Activated T-cell treated with anti-CD3 and anti-CD28 coated beads for 24 hours (primary cell): ENCODE measurements around the gene ZNF592.

Source experiments
- DNase-seq: peaks from one replicate; pipeline ENCODE4 v3.0.0-alpha.2; 2020; ENCODE audit warnings: low read depth

Gene ZNF592

DNA sequence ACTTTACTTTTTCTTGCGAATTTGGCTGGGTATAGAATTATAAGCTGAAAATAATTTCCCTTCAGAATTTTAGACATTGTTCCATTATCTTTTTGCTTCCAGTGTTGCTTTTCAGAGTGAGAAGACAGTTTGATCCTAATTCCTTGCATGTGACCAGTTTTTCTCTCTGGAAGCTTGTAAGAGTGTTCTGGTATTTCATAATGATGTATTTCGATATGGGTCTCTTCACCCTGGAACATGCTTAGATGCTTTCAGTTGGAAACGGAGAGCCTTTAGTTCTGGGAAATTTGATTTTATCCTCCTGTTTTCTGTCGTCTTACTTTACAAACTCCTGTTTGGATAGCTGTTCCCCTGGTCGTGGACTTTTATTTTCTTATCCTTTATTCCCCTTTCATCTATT, 82.6 kb downstream of the ZNF592 start:
- DNase-seq = no peak

DNA sequence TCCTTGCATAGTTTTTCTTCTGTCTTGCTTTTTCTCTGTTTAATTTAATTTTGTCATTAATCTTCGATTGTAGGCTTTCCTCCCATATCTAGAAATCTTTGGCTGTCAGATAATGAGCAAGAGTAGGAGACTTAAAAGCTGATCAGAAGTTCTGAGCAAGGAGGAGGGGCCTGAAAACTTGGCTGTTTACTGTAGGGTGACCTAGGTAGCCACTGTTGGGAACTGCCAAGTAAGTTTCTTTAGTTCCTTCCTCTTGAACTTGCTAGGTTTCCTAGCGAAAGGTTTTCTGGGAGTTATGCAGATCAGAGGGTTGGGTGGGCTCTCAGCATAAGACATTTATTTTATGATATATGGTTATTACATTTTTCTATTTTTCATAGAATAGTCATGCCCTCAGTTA, 83.2 kb downstream of the ZNF592 start:
- no peak for DNase-seq

DNA sequence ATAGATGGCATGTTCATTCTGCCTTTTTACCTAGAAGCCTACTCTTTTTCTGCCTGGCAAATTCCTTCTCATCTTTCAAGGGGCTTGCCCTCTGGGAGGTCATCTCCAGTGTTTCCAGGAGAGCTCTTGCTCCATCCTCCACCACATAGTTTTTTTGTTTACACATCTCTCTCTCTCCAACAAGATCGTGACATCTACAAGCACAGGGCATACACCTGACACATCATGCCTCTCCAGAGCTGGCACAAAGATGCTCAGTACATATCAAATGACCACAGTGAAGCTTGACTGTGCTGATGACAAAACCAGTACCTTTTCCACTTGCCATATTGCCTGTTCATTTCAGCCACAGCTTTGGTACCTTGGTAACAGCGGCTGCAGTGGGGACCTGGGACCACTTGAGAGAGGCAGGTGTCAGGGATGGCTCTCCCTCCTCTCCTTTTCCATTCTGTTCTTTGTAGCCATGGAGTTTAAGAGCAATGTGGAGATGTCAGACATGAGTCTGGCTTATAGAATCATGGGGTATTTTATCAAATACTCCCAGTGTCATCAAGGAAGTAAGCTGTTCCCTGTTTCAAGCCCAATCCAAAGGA, 84.2 kb downstream of the ZNF592 start:
- no peak for DNase-seq

DNA sequence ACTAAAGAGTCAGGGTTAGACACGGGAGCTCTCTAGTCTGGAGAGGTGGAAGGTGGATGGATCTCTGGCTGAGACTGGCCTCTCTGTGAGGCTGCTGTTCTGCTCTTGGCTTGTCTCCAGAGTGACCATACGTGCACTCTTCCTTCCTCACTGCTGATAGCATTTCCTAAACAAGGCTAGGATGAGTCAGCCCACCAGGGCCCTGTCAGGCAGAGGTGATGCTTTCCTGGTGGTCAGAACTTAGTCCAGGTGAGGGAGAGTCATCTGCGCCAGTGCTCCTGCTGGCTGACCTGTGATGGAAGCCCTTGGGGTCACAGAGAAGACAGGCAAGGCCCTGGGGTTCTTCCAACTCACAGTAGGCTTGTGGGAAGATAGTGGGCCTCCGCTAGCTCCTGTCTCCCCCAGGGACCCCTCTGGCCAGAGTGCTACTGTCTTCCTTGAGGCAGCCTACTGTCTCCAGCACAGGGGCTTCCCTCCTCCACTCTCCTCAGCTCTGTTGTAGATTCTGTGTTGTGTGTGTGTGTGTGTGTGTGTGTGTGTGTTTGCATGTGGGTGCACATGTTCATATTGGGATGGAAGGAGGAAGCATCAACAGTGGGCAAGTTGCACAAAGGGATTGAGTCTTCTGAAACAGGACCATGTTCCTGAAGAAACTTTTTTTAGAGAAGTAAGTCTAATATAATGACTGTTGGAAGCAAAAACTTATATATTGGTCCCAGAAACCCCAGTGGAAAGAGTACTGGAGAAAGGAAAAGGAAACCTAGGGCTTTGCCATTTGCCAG, 85.2 kb downstream of the ZNF592 start:
- DNase-seq = no peak

DNA sequence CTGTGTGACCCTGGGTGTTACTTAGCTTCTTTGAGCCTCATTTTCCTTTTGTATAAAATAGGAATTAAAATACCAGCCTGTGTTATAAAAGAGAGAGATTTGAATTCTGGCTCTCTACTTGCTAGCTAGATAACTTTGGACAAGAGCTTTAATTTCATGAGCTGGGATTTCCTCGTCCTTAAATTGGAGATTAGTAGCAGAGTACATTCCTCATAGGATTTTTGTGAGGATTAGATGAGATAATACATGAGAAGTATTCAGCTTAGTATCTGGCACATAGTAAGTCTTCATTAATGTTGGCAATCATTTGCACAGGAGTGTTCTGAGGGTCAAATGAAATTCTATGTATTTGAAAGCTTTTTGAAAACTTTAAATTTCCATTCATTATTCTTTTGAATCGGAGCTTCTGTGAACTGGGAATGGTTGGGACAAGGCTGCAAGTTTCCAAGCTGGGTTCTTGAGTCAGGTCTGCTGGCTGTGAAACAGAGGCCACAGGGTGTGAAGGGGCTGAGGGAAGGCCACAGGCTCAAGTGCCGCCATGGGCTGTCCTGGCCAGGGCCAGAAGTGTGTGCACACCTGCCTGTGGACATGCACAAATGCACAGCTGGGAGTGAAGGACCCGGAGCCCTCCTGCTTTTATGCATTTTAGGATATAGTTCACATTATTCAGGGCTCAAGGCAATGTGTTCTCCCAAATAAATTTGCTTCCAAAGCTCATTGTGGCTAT, 86.0 kb downstream of the ZNF592 start:
- DNase-seq = no peak

DNA sequence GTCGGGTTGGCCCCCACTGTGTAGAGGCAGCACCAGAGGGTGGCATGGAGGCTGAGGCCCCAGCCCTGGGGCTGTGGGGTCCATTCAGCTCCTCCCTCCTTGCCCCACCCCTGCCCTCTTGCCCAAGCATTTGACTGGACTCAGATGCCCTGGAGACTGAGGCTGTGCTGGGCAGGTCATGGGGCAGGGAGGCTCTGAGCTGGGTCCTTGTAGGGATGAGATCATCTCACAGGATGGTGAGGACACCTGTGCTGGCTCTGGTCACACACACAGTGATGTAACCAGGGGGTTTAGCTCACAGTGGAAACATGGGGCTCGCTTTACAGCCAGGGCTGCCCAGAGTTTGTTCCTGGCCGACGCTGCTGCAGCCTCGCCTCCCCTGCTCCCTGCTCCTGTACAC, 86.6 kb downstream of the ZNF592 start:
- no peak for DNase-seq

DNA sequence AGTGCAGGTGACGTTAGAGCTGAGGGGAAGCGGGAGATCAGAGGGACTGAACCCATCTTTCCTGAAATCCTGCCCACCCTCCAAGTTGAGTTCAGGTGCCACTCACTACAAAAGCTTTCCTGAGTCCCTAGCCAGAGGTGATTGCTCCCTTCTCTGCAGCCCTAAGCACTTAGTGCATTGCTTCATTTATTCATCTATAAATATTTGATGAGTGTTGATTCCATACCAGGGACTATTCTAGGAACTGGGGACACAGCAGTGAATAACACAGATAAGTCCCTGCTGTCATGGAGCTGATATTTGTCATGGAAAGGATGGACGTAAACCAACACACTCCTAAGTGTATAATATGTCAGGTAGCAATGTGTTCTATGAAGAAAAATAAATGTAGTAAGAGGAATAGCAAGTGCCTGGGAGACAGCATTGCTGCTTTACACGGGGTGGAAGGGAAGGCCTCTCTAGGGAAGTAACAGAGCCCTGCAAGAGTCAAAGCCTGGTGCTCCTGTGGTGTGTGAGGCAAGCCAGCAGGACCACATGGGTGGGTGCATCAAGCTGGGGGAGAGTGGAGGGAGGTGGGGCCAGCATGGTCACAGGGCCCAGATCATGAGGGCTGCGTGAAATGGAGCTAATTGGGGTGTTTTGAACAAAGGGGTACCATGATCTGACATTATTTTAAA, 87.4 kb downstream of the ZNF592 start:
- DNase-seq = no peak

DNA sequence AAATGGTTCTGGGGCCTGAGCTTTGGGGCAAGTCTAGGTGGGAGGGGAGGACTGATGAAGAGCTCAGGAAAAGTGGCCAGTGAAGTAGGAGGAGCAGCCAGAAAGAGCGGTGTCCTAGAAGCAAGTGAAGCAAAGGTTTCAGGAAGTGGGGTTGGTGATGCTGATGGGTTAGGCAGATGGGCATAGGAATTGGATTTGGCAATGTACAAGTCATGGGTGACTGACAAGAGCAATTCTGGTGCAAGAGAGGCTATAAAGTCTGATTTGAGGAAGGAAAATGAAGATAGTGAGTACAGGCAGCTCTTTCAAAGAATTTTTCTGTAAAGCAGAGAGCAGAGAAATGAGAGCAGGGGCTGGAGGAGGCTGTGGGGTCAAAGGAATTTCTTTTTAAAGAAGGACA, 88.5 kb downstream of the ZNF592 start:
- DNase-seq = no peak

DNA sequence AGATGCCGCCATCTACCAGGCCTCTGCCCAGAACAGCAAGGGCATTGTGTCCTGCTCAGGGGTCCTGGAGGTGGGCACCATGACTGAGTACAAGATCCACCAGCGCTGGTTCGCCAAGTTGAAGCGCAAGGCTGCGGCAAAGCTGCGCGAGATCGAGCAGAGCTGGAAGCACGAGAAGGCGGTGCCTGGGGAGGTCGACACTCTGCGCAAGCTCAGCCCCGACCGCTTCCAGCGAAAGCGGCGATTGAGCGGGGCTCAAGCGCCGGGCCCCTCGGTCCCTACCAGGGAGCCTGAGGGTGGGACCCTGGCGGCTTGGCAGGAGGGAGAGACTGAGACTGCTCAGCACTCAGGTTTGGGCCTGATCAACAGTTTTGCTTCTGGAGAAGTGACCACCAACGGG, 91.3 kb downstream of the ZNF592 start:
- no peak for DNase-seq

DNA sequence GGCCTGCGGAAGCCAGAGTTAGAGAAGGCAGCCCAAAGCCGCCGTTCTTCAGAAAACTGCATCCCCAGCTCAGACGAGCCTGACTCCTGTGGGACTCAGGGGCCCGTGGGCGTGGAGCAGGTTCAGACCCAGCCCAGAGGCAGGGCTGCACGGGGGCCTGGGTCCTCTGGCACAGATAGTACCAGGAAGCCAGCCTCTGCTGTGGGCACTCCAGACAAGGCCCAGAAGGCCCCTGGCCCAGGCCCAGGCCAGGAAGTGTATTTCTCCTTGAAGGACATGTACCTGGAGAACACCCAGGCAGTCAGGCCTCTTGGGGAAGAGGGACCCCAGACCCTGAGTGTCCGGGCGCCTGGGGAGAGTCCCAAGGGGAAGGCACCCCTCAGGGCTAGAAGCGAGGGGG, 91.9 kb downstream of the ZNF592 start:
- no peak for DNase-seq

DNA sequence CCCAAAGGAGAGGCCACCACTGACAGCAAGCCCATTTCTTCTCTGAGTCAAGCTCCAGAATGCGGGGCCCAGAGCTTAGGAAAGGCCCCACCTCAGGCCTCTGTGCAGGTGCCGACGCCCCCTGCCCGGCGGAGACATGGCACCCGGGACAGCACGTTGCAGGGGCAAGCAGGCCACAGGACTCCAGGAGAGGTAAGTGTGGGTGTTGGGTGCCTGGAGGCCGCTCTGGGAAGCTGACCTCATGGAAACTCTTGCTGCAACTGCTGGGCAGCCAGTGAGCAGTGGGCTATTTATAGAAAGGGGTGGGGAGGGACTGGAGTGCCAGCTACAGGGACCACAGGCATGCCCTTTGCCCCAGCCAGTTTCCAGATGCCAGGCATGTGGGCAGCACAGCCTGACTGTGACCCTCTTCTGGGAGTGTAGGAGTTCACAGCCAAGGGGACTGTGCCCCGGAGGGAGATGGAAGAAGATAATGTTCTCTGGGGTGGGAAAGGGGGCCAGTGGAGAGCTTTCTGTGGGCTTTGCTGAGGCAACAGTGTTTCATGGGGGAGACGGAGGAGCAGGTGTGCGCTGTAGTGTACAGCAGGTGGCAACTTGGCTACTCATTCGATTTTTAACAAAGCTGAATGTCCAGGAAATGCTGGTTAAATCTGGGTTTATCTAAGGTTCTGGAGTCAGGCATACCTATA, 92.5 kb downstream of the ZNF592 start:
- DNase-seq = no peak

DNA sequence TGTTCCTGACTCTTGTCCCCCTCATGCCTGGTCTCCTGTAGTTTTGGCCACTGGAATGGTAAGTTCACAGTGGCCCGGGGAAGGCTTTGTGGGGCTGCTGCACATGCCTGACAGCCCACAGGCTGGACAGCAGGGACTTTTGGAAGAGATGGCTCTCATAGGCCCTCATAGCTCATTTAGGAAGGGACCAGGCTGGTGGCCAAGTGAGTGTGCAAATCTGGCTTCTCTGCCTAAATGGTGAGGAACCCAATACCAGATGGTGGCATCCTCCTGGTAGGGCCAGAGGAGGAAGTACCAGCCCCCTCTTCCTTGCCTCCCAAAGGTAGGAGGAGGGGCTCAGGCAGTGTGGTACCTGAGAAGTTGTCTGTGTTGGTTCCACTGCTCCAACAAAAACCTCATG, 94.4 kb downstream of the ZNF592 start:
- DNase-seq = no peak

DNA sequence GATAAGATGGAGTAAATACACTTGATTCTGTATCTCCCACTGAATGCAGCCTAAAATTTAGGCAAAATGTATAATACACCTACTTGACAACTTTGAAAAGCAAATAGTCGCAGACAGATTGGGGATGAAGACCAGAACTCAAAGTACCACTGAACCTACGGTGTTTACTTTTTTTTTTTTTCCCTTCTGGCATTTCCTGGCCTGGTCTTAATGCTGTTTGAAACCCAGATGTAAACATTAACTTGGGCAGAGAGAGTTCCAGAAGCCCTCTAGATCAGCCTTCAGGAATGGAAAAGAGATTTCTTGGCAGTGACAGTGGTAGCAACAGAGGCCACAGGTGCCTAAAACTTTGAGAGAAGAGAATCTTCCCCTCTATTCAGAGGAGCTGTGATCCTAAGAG, 96.6 kb downstream of the ZNF592 start:
- DNase-seq = no peak

DNA sequence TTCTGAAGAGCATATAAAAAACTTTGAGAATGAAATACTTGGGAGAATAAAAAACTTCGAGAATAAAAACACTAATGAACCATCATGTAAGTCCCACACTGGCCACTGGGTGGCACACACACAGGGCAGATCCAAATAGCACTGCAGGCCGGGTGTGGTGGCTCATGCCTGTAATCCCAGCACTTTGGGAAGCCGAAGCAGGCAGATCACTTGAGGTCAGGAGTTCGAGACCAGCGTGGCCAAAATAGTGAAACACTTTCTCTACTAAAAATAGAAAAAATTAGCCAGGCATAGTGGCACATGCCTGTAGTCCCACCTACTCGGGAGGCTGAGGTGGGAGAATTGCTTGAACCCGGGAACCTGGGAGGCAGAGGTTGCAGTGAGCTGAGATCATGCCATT, 97.2 kb downstream of the ZNF592 start:
- peak; percentile 4 for DNase-seq

DNA sequence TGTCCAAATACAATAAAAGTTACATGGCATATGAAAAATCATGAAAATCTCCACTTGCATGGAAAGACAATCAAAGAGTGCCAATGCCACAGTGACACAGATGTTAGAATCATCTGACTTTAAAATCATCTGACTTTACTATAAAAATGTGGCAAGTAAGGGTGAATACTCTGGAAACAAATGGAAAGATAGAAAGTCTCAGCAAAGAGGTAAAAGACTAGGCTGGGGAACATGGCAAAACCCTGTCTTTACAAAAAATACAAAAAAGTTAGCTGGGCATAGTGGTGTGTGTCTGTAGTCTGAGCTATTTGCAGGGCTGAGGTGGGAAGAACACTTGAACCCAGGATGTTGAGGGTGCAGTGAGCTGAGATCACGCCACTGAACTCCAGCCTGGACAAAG, 97.9 kb downstream of the ZNF592 start:
- DNase-seq = no peak

DNA sequence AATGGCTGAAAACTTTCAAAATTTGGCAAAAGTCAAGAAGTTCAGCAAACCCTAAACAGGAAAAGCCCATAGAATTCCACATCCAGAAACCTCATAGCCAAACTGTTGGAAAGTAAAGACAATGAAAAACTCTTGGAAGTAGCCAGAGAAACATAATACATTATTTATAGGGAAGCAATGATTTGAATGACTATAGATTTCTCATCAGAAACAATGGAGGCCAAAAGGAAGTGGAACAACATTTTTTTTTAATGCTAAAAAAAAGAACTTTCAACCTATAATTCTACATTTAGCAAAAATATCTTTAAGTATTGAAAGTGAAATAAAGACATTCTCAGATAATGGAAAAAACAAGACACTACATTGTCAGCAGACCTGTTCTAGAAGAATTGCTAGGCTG, 99.0 kb downstream of the ZNF592 start:
- DNase-seq = no peak

DNA sequence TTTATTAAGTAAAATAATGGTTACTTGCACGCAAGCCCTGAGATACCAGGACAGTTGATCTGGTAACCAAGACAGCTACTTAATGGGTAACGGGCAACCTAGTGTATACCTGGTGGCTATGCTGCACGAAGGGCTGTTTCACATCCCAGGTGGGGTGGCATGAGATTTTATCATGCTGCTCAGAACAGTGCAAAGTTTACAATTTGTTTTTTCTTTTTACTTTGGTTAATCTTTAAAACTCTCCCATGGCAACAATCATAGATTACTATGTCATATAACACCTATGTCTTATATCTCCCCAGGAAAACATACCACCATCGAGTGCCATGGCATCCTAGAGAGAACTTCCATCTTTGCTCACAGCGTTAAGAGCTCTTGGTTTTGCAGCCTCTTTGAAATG, 103.8 kb downstream of the ZNF592 start:
- DNase-seq = no peak

DNA sequence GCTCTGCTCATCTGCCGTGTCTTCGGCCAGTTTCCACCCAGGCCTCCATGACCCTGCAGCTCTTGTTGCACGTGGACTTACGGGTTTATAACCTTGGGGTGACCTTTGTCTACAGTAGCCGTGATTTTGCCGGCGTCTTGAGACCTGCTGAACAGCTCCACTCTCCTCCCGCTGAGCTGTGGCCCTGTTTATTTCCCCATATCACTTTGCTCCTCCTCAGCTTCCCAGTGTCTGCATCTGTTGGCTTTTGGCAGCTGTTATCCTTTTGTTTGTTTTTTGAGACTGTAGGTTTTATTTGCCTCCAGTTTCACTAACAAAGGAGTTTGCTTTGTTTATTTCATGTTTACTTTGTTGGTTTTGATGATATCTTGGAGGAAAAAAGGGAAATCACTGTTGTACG, 106.7 kb downstream of the ZNF592 start:
- no peak for DNase-seq

DNA sequence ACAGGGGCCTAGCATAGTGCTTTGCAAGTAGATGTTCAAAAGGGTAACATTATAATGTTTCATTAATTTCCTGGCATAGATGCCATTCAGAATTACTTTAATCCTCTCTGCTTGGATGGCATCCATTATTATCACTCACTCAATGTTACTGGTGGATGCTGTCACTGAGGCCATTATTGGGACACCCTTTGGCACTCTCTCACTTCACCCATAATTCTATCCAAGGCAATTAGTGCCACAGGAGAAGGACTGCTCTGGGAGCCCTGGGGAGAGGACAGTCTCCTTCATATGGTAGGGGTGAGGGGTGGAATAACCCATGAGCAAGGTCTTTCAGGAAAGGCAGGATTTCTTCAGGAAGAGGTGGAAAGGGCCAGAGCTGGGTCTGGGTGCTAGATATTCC, 107.4 kb downstream of the ZNF592 start:
- DNase-seq = no peak
